ENCODE data around the gene LAMC3.

Gene LAMC3

DNA sequence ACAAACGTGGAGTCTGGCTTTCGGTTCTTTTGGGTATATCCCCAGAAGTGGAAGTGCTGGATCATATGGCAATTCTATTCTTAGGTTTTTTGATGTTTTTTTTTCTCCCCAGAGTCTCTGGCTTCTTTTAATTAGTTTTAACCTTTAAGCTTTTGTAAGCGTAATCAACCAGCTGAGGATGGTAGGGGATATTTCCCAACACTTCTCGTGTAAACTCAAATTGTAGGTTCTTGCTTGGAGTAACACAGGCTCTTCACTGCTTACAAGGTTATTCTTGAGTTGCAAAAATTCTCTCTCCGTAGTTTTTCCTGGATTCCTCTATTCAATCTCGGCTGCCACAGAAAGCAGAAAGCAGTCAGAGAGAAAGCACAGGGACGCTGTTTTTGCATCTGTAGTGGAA is 11.9 kb downstream of the LAMC3 start:
- no peak for DNase-seq (ENCODE audit: extremely low read depth, insufficient read length)
- Histone ChIP-seq H3K27me3 (replicated peaks; ENCODE audit: control insufficient read depth, insufficient read depth, low read length) (no peaks in the 10 kb centered on the region), H3K36me3 (ENCODE audit: control insufficient read depth, insufficient read depth, low read length) (no peaks in the 10 kb centered on the region), H3K4me3 (replicated peaks; ENCODE audit: low read depth, low read length) (no peak overlapping the region)
- TF ChIP-seq, protein P1, sequence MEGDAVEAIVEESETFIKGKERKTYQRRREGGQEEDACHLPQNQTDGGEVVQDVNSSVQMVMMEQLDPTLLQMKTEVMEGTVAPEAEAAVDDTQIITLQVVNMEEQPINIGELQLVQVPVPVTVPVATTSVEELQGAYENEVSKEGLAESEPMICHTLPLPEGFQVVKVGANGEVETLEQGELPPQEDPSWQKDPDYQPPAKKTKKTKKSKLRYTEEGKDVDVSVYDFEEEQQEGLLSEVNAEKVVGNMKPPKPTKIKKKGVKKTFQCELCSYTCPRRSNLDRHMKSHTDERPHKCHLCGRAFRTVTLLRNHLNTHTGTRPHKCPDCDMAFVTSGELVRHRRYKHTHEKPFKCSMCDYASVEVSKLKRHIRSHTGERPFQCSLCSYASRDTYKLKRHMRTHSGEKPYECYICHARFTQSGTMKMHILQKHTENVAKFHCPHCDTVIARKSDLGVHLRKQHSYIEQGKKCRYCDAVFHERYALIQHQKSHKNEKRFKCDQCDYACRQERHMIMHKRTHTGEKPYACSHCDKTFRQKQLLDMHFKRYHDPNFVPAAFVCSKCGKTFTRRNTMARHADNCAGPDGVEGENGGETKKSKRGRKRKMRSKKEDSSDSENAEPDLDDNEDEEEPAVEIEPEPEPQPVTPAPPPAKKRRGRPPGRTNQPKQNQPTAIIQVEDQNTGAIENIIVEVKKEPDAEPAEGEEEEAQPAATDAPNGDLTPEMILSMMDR (IDR thresholded peaks at IDR 0.05; ENCODE audit: insufficient read depth, low read length, poor library complexity, severe bottlenecking) = no peak

DNA sequence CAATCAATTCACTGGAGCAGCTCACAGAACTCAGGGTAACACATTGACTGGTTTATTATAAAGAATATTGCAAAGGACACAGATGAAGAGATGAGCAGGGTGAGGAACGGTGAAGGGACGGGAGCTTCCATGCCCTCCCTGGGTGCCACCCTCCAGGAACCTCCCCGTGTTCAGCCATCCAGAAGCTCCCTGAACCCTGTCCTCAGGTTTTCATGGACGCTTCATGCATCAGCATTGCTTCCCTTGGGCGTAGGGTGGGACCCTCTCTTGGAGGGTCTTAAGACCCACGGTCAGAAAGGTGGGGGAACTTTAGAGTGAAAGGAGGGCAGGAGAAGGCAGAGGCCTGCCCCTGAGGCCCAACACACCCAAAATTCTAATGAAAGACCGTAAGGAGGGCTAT is 12.8 kb downstream of the LAMC3 start:
- no peaks in the 10 kb centered on the region for H3K27me3 ChIP-seq (replicated peaks; ENCODE audit: control insufficient read depth, insufficient read depth, low read length)

DNA sequence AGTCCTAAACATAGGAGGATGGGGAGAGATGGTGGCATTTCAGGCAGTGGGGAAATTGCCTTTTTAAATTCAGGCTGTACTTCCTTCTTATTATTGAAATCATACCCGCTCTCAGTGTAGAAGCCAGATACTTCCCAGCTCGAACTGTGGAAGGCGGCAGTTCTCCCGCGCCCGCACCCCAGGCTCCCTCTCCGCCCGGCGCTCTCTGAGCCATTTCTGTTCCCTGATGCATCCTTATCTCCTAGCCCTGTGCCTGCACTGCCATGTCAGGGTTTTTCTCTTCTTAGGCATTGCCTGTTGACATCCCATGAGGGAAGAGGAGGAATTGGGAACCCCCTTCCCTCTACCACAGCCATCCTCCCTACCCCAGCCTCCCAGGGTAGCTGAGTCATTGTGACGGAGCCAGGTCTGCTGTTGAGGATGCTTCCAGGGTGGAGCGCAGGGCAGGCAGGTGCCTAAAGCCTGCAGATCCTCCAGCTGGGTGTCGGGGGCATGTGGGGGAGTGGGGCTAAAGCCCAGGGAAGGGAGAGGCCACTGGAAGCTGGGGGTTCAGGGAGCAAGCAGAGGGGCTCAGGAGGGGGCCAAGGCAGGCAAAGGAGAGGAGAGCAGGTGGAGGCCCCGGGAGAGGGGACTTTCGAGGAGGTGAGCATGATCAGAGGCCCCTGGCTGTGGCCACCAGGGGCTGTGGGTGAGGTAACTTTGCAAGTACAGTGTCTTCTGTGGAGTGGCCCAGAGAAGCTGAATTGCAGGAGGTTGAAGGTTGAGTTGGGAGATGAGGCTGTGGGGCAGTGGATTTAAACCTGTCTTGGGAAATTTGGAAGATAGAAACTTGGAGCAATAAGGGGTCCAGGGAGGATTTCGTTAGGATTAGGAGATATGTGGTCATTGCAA is 16.2 kb downstream of the LAMC3 start:
- Histone ChIP-seq H3K36me3 (ENCODE audit: control insufficient read depth, insufficient read depth, low read length) (no peaks in the 10 kb centered on the region), H3K4me3 (replicated peaks; ENCODE audit: low read depth, low read length) (no peak overlapping the region), H3K27me3 (replicated peaks; ENCODE audit: control insufficient read depth, insufficient read depth, low read length) (no peaks in the 10 kb centered on the region)
- TF ChIP-seq, protein P1 (IDR thresholded peaks at IDR 0.05; ENCODE audit: insufficient read depth, low read length, poor library complexity, severe bottlenecking) = peak; percentile 2
- DNase-seq (ENCODE audit: extremely low read depth, insufficient read length) = no peak

More for the DNA sequence above, 12.8 kb downstream of the LAMC3 start:
- Histone ChIP-seq H3K36me3 (ENCODE audit: control insufficient read depth, insufficient read depth, low read length) (no peaks in the 10 kb centered on the region), H3K4me3 (replicated peaks; ENCODE audit: low read depth, low read length) (no peak overlapping the region)
- DNase-seq (ENCODE audit: extremely low read depth, insufficient read length) = no peak
- TF ChIP-seq, protein P1 (IDR thresholded peaks at IDR 0.05; ENCODE audit: insufficient read depth, low read length, poor library complexity, severe bottlenecking) = no peak

DNA sequence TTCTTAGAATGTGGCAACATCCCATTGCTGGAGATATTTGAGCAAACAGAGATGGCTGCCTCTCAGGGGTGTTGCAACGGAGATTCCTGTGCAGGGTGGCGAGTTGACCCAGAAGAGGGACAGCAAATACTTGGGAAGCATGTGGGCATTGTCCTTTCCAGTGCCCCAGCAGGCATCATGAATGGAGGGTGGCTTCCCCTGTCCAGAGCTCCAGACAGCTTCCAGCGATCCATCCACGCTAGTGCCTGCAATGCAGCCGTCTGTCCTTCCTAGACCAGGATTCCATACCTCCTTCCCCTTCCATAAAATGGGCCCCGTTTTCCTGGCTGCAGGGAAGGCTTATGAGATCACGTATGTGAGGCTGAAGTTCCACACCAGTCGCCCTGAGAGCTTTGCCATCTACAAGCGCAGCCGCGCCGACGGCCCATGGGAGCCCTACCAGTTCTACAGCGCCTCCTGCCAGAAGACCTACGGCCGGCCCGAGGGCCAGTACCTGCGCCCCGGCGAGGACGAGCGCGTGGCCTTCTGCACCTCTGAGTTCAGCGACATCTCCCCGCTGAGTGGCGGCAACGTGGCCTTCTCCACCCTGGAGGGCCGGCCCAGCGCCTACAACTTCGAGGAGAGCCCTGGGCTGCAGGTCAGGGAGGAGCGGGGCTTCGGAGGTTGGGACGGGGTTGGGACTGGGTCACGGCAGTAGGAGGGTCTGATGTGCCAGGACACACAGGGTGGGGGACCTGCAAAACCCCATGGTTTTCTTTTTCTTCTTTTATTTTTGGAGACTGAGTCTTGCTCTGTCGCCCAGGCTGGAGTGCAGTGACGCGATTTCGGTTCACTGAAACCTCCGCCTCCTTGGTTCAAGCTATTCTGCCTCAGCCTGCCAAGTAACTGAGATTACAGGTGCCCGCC is 17.2 kb downstream of the LAMC3 start:
- H3K36me3 ChIP-seq (ENCODE audit: control insufficient read depth, insufficient read depth, low read length) = no peaks in the 10 kb centered on the region
- DNase-seq (ENCODE audit: extremely low read depth, insufficient read length) = no peak

DNA sequence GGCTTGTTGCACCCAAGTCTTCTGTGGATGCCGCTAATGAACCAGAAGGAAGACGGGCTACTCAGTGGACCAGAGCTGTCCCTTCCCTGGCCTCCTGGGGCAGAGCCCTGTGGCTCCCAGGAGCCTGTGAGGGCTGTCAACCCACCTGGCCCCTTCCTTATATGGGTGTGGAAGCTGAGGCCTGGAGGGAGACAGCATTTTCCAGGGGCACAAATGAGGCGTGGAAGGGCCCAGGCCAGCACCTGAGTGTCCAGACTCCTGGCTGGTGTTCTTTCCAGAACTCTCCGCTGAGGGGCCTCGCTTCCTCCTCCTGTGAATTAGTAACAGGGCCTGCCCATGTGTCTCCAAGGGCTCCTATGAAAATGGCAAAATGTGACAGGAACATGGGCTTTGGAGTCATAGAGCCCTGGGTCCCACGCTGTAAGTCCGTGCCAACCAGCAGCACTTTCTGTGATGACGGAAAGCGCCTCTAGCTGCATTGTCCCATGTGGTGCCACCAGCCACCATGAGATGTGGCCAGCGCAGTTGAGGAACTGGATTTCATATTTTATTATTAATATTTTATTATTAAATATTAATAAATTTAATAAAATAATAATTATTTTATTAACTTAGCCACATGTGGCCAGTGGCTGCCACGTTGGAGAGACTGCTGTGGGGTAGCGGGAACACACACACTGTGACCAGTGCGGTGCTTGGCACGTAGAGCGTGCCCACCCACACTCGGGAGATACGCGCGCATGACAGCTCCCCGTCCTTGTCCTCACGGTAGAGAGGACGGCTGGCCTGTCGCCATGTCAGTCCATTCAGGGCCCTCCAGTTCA is 18.3 kb downstream of the LAMC3 start:
- Histone ChIP-seq H3K36me3 (ENCODE audit: control insufficient read depth, insufficient read depth, low read length) (no peaks in the 10 kb centered on the region), H3K27me3 (replicated peaks; ENCODE audit: control insufficient read depth, insufficient read depth, low read length) (no peaks in the 10 kb centered on the region), H3K4me3 (replicated peaks; ENCODE audit: low read depth, low read length) (no peak overlapping the region)
- no peak for DNase-seq (ENCODE audit: extremely low read depth, insufficient read length)
- TF ChIP-seq, protein P1 (IDR thresholded peaks at IDR 0.05; ENCODE audit: insufficient read depth, low read length, poor library complexity, severe bottlenecking) = no peak

More for the DNA sequence above, 17.2 kb downstream of the LAMC3 start:
- Histone ChIP-seq H3K4me3 (replicated peaks; ENCODE audit: low read depth, low read length) (no peak overlapping the region), H3K27me3 (replicated peaks; ENCODE audit: control insufficient read depth, insufficient read depth, low read length) (no peaks in the 10 kb centered on the region)
- TF ChIP-seq, protein P1 (IDR thresholded peaks at IDR 0.05; ENCODE audit: insufficient read depth, low read length, poor library complexity, severe bottlenecking) = no peak

Measured in GM06990 (cell line).